Measurements from ENCODE around the gene CCNL1.
"Not testable (repeated sequence)": the region's sequence is repeated elsewhere in the genome, so short reads cannot be mapped to it uniquely, and the experiment has no call there.

Gene CCNL1

DNA sequence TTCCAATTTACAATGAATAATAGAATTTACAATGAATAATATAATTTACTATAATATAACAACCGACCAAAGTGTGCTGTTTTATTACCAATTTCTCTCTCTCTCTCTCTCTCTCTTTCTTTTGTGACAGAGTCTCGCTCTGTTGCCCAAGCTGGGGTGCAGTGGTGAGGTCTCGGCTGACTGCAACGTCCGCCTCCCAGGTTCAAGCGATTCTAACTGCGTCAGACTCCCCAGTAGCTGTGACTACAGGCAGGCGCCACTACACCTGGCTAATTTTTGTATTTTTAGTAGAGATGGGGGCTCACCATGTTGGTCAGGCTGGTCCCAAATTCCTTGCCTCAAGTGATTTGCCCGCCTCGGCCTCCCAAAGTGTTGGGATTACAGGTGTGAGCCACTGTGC, 17.0 kb upstream of the CCNL1 start:
- no peak overlapping the region for H3K9ac ChIP-seq (ENCODE audit: insufficient read length, low read depth)
- no peaks in the 10 kb centered on the region for H3K4me1 ChIP-seq (ENCODE audit: insufficient read depth, insufficient read length)
- H3K9me3 ChIP-seq (ENCODE audit: insufficient read depth, low read length), result peaks cover 51% of the 10 kb centered on the region
- DNase-seq (ENCODE audit: low read depth, low spot score), result no peak
- no peak for TF ChIP-seq YY1 (IDR thresholded peaks at IDR 0.05; ENCODE audit: insufficient read depth, insufficient read length)
- TF ChIP-seq ZNF274 (IDR thresholded peaks at IDR 0.05; ENCODE audit: low read depth, low read length), result no peak
- TF ChIP-seq SUZ12 (IDR thresholded peaks at IDR 0.05; ENCODE audit: extremely low read depth, insufficient read depth, insufficient read length), result no peak
- no peaks in the 10 kb centered on the region for H3K27me3 ChIP-seq (ENCODE audit: insufficient read depth, insufficient read length)
- peaks cover 3% of the 10 kb centered on the region for H3K36me3 ChIP-seq (ENCODE audit: insufficient read depth, insufficient read length, low read length)
- H3K4me3 ChIP-seq (ENCODE audit: insufficient read length, low read depth), result no peak overlapping the region

DNA sequence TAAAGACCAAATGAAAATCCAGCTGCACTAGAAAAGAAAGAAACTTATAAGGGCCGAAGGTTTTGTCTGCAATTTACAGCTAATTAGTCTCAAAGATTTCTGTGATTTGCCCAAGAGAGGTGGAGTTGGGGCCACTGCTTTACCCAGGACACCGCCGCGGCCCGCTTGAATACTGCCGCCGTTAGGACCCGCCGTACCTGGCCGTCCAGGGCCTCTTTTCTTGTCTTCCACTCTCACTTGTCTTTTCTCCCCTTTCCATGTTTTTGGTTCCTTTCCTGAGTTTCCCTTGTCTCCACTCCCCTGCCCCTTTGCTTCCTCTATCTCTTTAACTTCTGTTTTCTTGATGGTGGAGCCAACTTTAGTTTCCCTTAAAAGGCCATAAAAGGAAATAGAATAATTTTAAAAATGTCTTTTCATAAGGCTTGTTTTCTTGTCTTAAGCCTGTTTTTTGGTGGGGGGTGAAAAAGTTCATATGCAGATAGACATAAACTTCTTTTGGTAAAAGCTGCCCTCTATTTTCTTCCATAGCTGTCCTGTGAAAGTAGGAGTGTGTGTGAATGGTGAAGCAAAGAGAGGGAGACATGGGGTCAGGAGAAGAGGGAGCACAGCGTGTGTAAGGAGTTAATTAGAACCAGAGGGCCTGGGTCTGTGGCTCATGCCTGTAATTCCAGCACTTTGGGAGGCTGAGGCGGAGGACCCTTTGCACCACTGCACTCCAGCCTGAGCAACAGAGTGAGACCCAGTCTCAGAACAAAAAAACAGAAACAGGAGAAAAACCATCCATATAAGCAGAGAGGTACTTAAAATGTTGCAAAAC, 16.0 kb upstream of the CCNL1 start:
- peaks cover 44% of the 10 kb centered on the region for H3K9me3 ChIP-seq (ENCODE audit: insufficient read depth, low read length)
- no peaks in the 10 kb centered on the region for H3K4me1 ChIP-seq (ENCODE audit: insufficient read depth, insufficient read length)
- DNase-seq (ENCODE audit: low read depth, low spot score), result no peak
- no peaks in the 10 kb centered on the region for H3K27me3 ChIP-seq (ENCODE audit: insufficient read depth, insufficient read length)
- TF ChIP-seq ZNF274 (IDR thresholded peaks at IDR 0.05; ENCODE audit: low read depth, low read length) (no peak), SUZ12 (IDR thresholded peaks at IDR 0.05; ENCODE audit: extremely low read depth, insufficient read depth, insufficient read length) (no peak), YY1 (IDR thresholded peaks at IDR 0.05; ENCODE audit: insufficient read depth, insufficient read length) (no peak)
- peak overlapping the region; percentile 78 for H3K9ac ChIP-seq (ENCODE audit: insufficient read length, low read depth)
- peak overlapping the region; percentile 62 for H3K4me3 ChIP-seq (ENCODE audit: insufficient read length, low read depth)
- peaks cover 3% of the 10 kb centered on the region for H3K36me3 ChIP-seq (ENCODE audit: insufficient read depth, insufficient read length, low read length)

DNA sequence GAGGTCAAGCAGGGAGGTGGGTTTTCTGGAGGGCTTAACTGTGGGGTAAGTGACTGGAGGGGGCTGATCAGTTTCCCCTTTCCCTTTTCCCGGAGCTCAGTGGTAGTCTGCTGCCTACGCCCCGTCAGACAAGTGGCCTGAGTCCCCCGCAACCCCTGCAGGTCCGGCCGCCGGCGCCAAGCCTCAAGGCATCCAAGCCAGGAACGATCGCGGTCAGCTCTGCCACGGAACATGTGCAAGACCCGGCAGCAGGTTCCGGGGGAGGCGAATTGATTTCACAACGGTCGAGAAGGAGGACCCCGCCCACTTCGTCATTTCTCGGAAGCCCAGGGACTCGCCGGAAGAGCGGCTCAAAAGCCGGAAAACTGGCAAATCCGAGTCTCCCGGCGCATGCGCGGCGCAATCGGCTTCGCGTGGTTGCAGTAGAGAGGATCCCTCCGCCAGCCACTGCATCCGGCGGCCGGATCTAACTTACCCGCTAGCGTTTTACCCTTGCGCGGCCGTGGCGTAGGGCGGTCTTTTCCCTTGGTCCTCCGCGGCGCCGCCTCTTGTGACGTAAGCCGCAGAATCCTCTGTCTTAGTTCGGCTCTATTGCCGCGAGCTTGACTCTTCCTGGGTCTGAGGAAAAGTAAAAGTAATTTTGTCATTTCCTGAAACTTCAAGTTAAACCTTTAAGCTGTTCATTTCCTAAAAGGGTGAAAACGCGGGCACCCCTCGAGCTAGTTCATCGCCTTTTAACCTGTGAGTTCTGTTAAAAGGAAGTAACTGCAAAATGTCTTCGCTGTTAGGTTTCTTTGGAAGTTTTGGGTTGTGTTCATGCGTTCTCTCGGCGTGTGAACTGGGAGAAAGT, 14.9 kb upstream of the CCNL1 start:
- peak; percentile 99 for DNase-seq (ENCODE audit: low read depth, low spot score)
- peak overlapping the region; percentile 62 for H3K4me3 ChIP-seq (ENCODE audit: insufficient read length, low read depth)
- TF ChIP-seq YY1 (IDR thresholded peaks at IDR 0.05; ENCODE audit: insufficient read depth, insufficient read length), result no peak
- TF ChIP-seq ZNF274 (IDR thresholded peaks at IDR 0.05; ENCODE audit: low read depth, low read length), result no peak
- TF ChIP-seq SUZ12 (IDR thresholded peaks at IDR 0.05; ENCODE audit: extremely low read depth, insufficient read depth, insufficient read length), result no peak
- peaks cover 3% of the 10 kb centered on the region for H3K36me3 ChIP-seq (ENCODE audit: insufficient read depth, insufficient read length, low read length)
- H3K4me1 ChIP-seq (ENCODE audit: insufficient read depth, insufficient read length), result no peaks in the 10 kb centered on the region
- peaks cover 33% of the 10 kb centered on the region for H3K9me3 ChIP-seq (ENCODE audit: insufficient read depth, low read length)
- peak overlapping the region; percentile 89 for H3K9ac ChIP-seq (ENCODE audit: insufficient read length, low read depth)
- H3K27me3 ChIP-seq (ENCODE audit: insufficient read depth, insufficient read length), result no peaks in the 10 kb centered on the region

DNA sequence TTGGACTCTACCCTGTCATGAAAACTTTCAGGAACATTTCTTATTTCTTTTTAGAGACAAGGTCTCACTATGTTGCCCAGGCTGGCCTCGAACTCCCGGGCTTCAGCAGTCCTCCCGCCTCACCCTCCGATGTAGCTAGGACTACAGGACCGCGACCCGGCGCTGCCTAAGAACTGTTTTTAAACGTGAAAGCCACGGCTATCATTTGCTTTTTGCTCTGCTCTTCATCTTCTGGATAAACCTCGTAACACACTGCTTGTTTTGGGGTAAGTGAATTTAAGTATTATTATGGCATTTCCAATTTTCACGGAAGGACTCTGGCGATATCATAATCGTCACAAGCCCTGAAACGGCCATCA, 14.3 kb upstream of the CCNL1 start:
- Histone ChIP-seq H3K9ac (ENCODE audit: insufficient read length, low read depth) (peak overlapping the region; percentile 89), H3K4me1 (ENCODE audit: insufficient read depth, insufficient read length) (no peaks in the 10 kb centered on the region), H3K36me3 (ENCODE audit: insufficient read depth, insufficient read length, low read length) (peaks cover 3% of the 10 kb centered on the region), H3K4me3 (ENCODE audit: insufficient read length, low read depth) (peak overlapping the region; percentile 62), H3K9me3 (ENCODE audit: insufficient read depth, low read length) (peaks cover 27% of the 10 kb centered on the region), H3K27me3 (ENCODE audit: insufficient read depth, insufficient read length) (no peaks in the 10 kb centered on the region)
- no peak for TF ChIP-seq SUZ12 (IDR thresholded peaks at IDR 0.05; ENCODE audit: extremely low read depth, insufficient read depth, insufficient read length)
- DNase-seq (ENCODE audit: low read depth, low spot score), result no peak

DNA sequence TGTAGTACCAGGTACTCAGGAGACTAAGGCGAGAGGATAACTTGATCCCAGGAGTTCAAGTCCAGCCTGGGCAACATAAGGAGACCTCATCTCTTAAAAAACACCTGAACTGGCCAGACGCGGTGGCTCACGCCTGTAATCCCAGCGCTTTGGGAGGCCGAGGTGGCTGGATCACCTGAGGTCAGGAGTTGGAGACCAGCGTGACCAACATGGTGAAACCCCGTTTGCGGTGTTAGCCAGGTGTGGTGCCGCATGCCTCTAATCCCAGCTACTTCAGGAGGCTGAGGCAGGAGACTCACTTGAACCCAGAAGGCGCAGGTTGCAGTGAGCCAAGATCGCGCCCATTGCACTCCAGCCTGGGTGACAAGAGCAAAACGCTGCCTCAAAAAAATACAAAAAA, 13.4 kb upstream of the CCNL1 start:
- not testable (repeated sequence) for H3K4me1 ChIP-seq (ENCODE audit: insufficient read depth, insufficient read length); H3K4me3 ChIP-seq (ENCODE audit: insufficient read length, low read depth); H3K36me3 ChIP-seq (ENCODE audit: insufficient read depth, insufficient read length, low read length); H3K27me3 ChIP-seq (ENCODE audit: insufficient read depth, insufficient read length); DNase-seq (ENCODE audit: low read depth, low spot score); H3K9ac ChIP-seq (ENCODE audit: insufficient read length, low read depth)
- peaks cover 18% of the 10 kb centered on the region for H3K9me3 ChIP-seq (ENCODE audit: insufficient read depth, low read length)

DNA sequence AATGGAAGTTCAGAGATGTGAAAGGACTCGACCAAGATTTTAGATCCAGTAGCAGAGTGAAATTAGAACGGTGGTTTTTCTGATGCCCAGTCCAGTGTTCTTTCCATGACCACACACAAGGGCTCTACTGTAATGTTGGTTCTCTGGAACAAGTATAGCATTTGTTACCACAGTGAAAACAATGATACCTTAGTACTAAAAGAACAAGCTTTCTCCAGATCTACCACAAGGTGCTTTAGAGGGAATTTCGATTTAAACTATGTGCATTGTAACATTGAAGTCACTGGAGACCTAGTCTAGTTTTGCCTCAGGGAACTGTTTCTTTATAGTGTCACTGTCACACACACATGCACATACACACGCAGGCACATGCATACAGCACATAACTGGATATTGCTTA, 12.8 kb upstream of the CCNL1 start:
- no peak for TF ChIP-seq YY1 (IDR thresholded peaks at IDR 0.05; ENCODE audit: insufficient read depth, insufficient read length)
- TF ChIP-seq ZNF274 (IDR thresholded peaks at IDR 0.05; ENCODE audit: low read depth, low read length), result no peak
- no peak for TF ChIP-seq SUZ12 (IDR thresholded peaks at IDR 0.05; ENCODE audit: extremely low read depth, insufficient read depth, insufficient read length)
- H3K4me3 ChIP-seq (ENCODE audit: insufficient read length, low read depth), result no peak overlapping the region
- no peak for DNase-seq (ENCODE audit: low read depth, low spot score)
- no peak overlapping the region for H3K9ac ChIP-seq (ENCODE audit: insufficient read length, low read depth)
- no peaks in the 10 kb centered on the region for H3K27me3 ChIP-seq (ENCODE audit: insufficient read depth, insufficient read length)
- H3K36me3 ChIP-seq (ENCODE audit: insufficient read depth, insufficient read length, low read length), result peaks cover 3% of the 10 kb centered on the region
- no peaks in the 10 kb centered on the region for H3K4me1 ChIP-seq (ENCODE audit: insufficient read depth, insufficient read length)
- H3K9me3 ChIP-seq (ENCODE audit: insufficient read depth, low read length), result peaks cover 12% of the 10 kb centered on the region

DNA sequence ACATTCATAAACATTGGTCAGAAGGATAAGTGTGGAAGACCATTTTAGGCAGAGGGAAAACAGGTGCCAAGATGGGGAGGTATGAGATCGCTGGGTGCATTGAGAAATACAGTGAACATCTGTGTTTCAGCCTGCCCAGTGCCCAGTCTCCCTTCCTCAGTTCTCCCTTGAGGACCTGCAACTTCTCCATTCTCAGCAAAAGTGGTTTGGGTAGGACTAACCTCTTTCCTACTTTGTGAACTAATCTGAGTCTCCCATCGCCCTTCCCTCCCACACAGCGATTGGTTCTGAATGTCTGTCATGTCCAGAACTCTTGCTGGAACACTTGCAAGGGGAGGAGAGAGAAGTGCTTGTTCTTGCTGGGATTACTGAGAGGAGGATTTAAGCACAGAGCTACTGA, 10.9 kb upstream of the CCNL1 start:
- no peak for TF ChIP-seq ZNF274 (IDR thresholded peaks at IDR 0.05; ENCODE audit: low read depth, low read length)
- TF ChIP-seq SUZ12 (IDR thresholded peaks at IDR 0.05; ENCODE audit: extremely low read depth, insufficient read depth, insufficient read length), result no peak
- TF ChIP-seq YY1 (IDR thresholded peaks at IDR 0.05; ENCODE audit: insufficient read depth, insufficient read length), result no peak
- H3K9me3 ChIP-seq (ENCODE audit: insufficient read depth, low read length), result no peaks in the 10 kb centered on the region
- DNase-seq (ENCODE audit: low read depth, low spot score), result no peak
- H3K9ac ChIP-seq (ENCODE audit: insufficient read length, low read depth), result no peak overlapping the region
- no peaks in the 10 kb centered on the region for H3K27me3 ChIP-seq (ENCODE audit: insufficient read depth, insufficient read length)
- H3K36me3 ChIP-seq (ENCODE audit: insufficient read depth, insufficient read length, low read length), result no peaks in the 10 kb centered on the region
- H3K4me1 ChIP-seq (ENCODE audit: insufficient read depth, insufficient read length), result no peaks in the 10 kb centered on the region
- H3K4me3 ChIP-seq (ENCODE audit: insufficient read length, low read depth), result no peak overlapping the region

Data from NT2/D1 (cell line).